Activated T-helper 1 cell treated with anti-CD3 and anti-CD28 coated beads, Interleukin-2, amount 50 U/mL, for 16 hours (primary cell): ENCODE measurements around the gene MORN4.
"Not testable (repeated sequence)": the region's sequence is repeated elsewhere in the genome, so short reads cannot be mapped to it uniquely, and the experiment has no call there.

ENCODE experiments used
- DNase-seq, 2 donors: peaks; one replicate each; pipeline ENCODE4 v3.0.0-alpha.2; 2020; ENCODE audit warnings: low read depth in 1 of 2, low spot score in 1 of 2

MORN4 gene

DNA sequence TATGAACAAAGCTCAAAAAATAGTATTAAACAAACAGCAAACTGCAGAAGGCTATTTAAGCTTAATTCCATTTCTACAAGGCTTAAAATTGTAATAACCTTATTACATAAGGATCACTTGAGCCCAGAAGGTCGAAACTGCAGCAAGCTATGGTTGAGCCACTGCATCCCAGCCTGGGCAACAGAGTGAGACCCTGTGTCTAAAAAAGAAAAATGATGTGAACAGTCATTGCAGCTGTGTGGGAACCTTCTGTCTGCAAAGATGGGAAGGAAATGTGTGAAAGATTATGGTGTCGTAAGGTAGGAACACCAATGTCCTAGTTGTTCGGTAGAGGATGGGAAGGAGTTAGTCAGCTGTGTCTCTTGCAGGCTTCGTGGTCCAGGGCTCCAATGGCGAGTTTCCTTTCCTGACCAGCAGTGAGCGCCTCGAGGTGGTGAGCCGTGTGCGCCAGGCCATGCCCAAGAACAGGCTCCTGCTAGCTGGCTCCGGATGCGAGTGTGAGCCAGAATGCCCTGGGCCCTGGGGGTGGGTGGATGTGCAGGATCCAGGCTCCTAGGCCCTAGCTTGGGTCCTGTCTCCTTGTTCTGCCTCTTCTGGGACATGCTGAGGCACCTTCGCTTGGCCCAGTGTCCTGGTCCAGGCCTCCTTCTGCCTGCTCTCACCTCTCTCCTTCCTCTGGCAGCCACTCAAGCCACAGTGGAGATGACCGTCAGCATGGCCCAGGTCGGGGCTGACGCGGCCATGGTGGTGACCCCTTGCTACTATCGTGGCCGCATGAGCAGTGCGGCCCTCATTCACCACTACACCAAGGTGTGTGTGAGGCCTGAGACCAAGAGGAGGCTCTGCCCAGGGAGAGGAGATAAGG, 34.7 kb downstream of the MORN4 start:
- DNase-seq = no peak

GRCh38 chr10:97597778-97598177, 35.5 kb downstream of the MORN4 start:
- no peak for DNase-seq

DNA sequence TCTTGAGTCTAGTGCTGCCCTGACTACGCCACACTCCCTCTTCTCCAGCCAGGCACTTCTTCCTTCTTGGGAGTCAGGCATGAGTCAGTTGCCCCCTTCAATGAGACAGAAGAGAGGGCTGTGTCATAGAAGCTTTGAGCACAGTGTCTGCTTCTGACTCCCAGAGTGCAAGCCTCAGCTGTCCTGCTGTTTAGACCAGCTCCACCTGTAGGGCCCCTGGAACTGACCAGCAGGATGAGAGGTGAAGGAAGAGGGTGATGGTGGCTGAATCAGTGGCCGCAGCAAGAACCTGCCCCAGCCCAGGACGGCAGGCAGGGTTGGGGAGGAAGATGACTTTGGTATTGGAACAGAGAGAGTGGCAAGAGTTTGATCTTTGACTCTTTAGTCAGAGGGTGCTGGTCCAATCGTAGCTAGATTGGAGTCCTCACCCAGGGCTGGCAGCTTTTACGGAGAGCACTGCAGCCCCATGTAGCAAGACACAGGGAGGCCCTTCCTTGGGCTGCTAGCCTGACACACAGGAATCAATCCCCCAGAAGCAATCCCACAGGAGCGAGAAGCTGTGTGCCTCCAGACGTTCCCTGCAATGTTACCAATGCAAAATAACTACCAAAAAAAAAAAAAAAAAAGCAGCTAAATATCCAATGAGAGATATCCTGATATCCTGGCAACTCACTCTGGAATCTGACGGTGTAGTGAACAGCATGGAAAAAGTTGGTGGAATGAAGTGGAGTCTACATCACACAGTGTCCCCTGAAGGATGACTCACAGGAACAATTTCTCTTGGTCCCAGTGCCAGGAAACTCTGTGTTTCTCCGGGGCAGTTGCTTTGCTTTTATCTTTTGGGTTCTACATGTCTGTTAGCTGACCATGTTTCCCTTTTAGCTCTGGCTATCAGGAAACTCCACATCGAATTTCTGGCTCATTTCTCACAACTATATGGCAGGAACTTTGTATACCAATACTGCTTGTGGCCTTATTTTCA, 36.9 kb downstream of the MORN4 start:
- no peak for DNase-seq

GRCh38 chr10:97593421-97593820, 39.9 kb downstream of the MORN4 start:
- DNase-seq = no peak

GRCh38 chr10:97590748-97591495, 42.4 kb downstream of the MORN4 start:
- DNase-seq = no peak

GRCh38 chr10:97590082-97590747, 43.1 kb downstream of the MORN4 start:
- no peak for DNase-seq

- no peak for DNase-seq
Observed at GRCh38 chr10:97589479-97589878, 43.8 kb downstream of the MORN4 start, which contains the start of gene C10orf62. TSS of gene C10orf62 (plus strand) at chr10:97589721. CDS start at chr10:97589898, 177 bp downstream.

DNA sequence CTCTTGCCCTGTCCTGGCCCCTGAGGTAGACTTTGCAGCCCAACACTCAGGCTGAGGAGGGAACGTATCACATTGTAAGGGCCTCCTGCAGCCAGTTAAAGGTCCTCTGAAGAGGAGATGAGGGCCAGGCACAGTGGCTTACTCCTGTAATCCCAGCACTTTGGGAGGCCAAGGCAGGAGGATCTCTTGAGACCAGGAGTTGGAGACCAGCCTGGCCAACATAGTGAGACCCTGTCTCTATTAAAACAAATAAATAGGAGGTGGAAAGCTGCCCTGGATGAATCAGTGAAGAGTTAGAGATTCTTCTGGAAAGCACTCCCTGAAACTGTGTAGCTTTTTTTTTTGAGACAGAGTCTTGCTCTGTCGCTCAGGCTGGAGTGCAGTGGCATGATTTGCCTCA, 46.1 kb downstream of the MORN4 start:
- no peak for DNase-seq

DNA sequence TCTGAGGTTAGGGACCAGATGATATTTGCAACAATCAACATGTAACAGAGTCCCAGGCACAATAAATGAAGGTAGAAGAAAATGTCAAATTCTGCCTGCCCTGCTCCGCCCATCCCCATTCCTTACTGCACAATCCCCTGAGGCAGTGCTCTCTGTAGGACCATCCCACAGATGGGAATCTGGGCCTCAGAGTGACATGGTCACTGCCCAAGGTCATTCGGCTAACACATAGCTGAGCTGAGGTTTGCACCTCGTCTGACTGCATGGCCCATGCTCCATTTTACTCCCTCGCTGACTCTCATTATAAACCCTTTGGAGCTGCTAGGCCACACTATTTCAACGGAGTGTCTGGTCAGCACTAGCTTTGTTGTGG, 47.9 kb downstream of the MORN4 start:
- no peak for DNase-seq

DNA sequence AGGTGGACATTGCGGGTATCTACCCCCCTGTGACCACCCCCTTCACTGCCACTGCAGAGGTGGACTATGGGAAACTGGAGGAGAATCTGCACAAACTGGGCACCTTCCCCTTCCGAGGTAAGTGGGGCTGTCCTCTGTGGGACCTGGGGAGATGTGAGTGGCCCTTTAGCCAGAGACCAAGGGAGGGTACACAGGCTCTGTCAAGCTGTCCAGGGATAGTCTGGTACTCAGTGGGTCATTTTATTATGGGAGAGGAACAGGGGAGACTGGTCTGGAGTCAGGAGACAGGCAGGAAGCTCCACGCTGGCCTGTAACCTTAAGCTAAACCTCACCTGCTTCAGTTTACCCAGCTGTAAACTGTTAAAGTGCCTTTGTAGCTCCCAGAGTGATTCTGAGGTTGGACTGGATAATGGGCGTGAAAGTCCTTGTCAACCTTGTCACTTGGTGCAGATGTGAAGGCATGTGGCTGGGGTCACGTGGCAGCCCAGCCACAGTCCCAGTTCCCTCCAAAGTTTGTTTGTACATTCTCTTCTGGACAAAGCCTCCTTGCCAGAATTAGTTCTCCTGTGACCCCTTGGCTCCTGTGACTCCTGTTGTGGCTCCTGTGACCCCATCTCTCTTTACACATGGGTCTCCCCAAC, 48.4 kb downstream of the MORN4 start:
- DNase-seq = no peak

GRCh38 chr10:97584060-97584797, 49.1 kb downstream of the MORN4 start, which contains the start of gene HOGA1:
TSS of gene HOGA1 (plus strand) at chr10:97584389. CDS start at chr10:97584704, 315 bp downstream.
- DNase-seq = no peak

DNA sequence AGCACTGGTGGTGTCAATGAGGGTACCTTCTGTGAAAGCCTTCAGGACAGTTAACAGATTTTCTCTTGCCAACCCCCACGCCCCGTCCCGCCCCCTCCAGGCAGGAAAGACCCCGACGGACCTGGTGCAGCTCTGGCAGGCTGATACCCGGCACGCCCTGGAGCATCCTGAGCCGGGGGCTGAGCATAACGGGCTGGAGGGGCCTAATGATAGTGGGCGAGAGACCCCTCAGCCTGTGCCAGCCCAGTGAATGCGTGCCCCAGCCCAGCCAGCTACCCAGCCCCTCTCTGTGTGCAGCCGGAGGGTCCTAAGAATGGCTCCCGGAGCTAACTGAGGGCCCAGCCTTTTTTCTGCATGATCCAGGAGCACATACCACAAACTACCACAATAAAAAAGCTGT, 49.8 kb downstream of the MORN4 start:
- no peak for DNase-seq

GRCh38 chr10:97582169-97582568, 51.1 kb downstream of the MORN4 start:
- DNase-seq = no peak

- no peak for DNase-seq
Observed at GRCh38 chr10:97580421-97581367, 52.6 kb downstream of the MORN4 start.

DNA sequence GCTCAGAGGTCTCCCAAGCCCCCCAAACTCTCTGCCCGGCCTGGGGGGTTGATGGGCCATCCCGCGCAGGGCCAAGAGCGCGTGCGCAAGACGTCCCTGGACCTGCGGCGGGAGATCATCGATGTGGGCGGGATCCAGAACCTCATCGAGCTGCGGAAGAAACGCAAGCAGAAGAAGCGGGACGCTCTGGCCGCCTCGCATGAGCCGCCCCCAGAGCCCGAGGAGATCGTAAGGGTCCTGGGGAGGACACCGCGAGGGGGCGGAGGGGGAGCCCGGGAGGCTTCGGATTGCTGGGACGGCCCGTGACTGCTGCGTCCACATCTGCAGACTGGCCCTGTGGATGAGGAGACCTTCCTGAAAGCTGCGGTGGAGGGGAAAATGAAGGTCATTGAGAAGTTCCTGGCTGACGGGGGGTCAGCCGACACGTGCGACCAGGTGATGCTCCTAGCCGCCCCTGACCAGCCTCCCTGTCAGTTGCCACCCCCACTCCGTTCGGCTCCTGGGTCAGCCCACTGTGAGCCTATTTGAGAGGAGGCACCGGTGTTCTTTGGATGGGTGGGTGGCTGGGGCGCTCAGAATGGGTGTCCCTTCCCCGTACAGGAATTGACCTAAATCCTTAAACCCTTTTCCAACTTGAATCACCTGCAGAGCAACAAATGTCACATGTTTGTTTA, 55.0 kb downstream of the MORN4 start:
- DNase-seq = no peak

GRCh38 chr10:97577701-97578100, 55.6 kb downstream of the MORN4 start:
- DNase-seq = no peak

GRCh38 chr10:97576487-97576886, 56.8 kb downstream of the MORN4 start:
- DNase-seq = not testable (repeated sequence)
